Left lung (tissue), 10 donors: ENCODE measurements around the gene ROR2. TPM values are rescaled to one million over a fixed set of nuclear protein-coding genes. Genes with fewer than 3 reads are reported as not detected.
A peak's percentile ranks its signal among the peaks of the same experiment; 100 is the strongest.

Experiments used
- ATAC-seq: fragments of 200-7000 bp; cut with Tn5 transposase; one replicate; pipeline ENCODE4 v1.9.1; 2020; ENCODE audit warnings: moderate library complexity
- DNase-seq, 4 donors: peaks; one replicate each; pipeline ENCODE4 v3.0.0-alpha.2; 2013 to 2020
- H3K27ac ChIP-seq, 2 donors: fragments of 200-600 bp; sonication (generic) in 1 of 2; one replicate each; pipeline versions ENCODE4 v1.5.0 to v1.8.0; 2020 to 2021
- H3K27me3 ChIP-seq, 2 donors: fragments of 200-600 bp; sonication (generic) in 1 of 2; one replicate each; pipeline versions ENCODE4 v1.5.0 to v1.8.0; 2020 to 2021
- H3K36me3 ChIP-seq, 2 donors: fragments of 200-600 bp; sonication (generic) in 1 of 2; one replicate each; pipeline versions ENCODE4 v1.5.0 to v1.8.0; 2020 to 2021
- H3K4me1 ChIP-seq, 2 donors: fragments of 200-600 bp; one replicate each; pipeline ENCODE4 v1.8.0; 2021
- H3K4me3 ChIP-seq, 2 donors: fragments of 200-600 bp; sonication (generic) in 1 of 2; one replicate each; pipeline versions ENCODE4 v1.5.0 to v1.8.0; 2020 to 2021; ENCODE audit warnings: mild to moderate bottlenecking in 1 of 2
- H3K9me3 ChIP-seq, 2 donors: fragments of 200-600 bp; sonication (generic) in 1 of 2; one replicate each; pipeline versions ENCODE4 v1.5.0 to v1.8.0; 2020 to 2021
- intact Hi-C, 2 donors: fragments of 100-400 bp; cut with DNase I; formaldehyde crosslinking; loops; one replicate each; pipeline versions ENCODE4 v1.11.2 to v1.14.2; 2022
- polyA plus RNA-seq, 6 donors: library from polyadenylated mRNA; unstranded; fragments of 120-200 nt; gene quantifications; one replicate each; pipeline ENCODE4 v1.2.1, GENCODE V29; 2013; ENCODE audit not compliant: insufficient read length in 6 of 6
- total RNA-seq, 2 donors: library from RNA; stranded (reverse); fragmentation: NEBNext Ultra II Directional; extraction: Animal tissue kit (Norgen Biotek cat#: 25700); gene quantifications; one replicate each; pipeline ENCODE4 v1.2.1, GENCODE V29; 2021
- TF ChIP-seq, protein P1 (sequence below), 2 donors: fragments of 200-600 bp; sonication (generic) in 1 of 2; IDR thresholded peaks; one replicate each; pipeline versions ENCODE4 v1.5.0 to v1.8.0; 2021; ENCODE audit warnings: antibody characterized with exemption in 2 of 2
- donor health status: DM: no; HTN: yes; CAD: no.
- donor health status: DM: no; HTN: no; CAD: no.

The ROR2 gene
- total and polyA plus RNA-seq, 8 donors, result 11.5 to 36.5 (median 29.7) TPM

DNA sequence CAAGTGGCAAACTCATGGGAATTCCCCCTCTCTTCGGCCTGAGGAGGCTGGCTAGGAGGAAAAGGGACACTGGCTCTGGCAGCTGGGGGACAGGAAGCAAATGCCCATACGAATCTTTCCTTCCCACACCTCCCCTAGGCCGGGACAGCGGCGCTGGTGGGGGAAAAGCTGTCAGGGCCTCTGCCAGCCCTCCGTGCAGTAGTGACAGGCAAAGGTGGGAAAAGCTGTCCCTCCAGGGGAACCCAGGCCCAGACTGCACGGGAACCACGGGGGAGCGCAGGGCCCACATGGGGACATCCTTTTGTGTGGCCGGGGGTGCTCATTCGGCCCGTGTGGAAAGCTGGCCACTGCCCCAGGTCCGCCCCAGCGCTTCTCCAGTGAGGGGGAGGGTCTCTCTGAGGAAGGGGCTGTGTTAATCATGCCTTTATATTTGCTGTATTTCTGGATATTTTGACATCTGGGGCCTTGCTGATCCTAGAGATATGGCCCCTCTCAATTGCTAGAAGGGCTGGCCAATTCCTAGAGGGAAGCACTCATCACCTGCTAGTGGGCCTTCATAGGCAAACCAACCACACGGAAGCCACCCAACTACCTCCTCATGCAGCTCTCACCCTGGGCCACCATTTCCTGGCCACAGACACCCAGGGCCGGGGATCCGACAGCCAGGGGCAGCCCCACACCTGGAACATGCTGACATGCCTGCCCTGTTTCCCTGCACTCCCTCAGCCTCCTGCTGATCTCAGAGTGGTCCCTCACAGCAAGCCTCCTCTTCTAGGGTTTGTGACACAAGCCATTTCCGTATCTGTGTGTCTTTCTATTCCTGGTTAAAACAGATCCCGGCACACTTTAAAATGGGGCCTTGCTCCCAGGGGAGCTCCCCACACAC lies 138.8 kb downstream of the ROR2 start:
- no peaks in the 10 kb centered on the region for H3K36me3 ChIP-seq
- peak in 1 of 4 donors; percentile 36 for DNase-seq
- H3K4me3 ChIP-seq, result no peak overlapping the region
- ATAC-seq, result no peak
- H3K9me3 ChIP-seq, result no peaks in the 10 kb centered on the region
- intact Hi-C loops, result no loop called here
- H3K27ac ChIP-seq, result no peak overlapping the region
- TF ChIP-seq, protein P1, sequence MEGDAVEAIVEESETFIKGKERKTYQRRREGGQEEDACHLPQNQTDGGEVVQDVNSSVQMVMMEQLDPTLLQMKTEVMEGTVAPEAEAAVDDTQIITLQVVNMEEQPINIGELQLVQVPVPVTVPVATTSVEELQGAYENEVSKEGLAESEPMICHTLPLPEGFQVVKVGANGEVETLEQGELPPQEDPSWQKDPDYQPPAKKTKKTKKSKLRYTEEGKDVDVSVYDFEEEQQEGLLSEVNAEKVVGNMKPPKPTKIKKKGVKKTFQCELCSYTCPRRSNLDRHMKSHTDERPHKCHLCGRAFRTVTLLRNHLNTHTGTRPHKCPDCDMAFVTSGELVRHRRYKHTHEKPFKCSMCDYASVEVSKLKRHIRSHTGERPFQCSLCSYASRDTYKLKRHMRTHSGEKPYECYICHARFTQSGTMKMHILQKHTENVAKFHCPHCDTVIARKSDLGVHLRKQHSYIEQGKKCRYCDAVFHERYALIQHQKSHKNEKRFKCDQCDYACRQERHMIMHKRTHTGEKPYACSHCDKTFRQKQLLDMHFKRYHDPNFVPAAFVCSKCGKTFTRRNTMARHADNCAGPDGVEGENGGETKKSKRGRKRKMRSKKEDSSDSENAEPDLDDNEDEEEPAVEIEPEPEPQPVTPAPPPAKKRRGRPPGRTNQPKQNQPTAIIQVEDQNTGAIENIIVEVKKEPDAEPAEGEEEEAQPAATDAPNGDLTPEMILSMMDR (IDR thresholded peaks at IDR 0.05), result no peak
- no peaks in the 10 kb centered on the region for H3K27me3 ChIP-seq
- no peaks in the 10 kb centered on the region for H3K4me1 ChIP-seq

DNA sequence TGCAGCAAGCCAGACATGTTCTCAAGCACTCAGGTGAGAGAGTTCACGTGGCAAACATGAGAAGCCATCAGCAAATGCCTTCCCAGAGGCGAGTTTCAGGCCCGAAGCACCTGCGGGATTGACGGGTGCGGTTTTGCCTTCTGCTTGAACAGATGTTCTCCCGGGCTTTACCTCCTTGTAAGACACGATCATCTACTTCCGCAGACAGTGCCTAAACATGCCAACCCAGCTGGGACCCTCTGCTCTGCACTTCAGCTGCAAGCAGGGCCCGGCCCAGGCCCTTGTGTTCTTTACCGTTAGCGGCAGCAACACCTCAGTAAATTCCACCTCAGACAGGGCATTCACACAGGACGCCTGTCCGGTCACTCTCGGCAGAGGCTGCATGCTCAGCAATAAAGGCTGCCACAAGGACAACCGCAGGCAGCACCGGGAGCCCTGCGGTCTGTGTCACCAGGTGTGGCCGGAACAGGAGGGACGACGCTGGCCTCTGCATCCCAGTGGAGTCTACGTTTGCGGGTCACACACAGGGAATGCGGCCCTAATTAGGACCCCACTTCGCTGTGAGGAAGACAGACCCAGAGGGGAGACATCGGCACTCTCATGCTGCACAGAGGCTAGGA lies 139.6 kb downstream of the ROR2 start:
- no peak for DNase-seq

DNA sequence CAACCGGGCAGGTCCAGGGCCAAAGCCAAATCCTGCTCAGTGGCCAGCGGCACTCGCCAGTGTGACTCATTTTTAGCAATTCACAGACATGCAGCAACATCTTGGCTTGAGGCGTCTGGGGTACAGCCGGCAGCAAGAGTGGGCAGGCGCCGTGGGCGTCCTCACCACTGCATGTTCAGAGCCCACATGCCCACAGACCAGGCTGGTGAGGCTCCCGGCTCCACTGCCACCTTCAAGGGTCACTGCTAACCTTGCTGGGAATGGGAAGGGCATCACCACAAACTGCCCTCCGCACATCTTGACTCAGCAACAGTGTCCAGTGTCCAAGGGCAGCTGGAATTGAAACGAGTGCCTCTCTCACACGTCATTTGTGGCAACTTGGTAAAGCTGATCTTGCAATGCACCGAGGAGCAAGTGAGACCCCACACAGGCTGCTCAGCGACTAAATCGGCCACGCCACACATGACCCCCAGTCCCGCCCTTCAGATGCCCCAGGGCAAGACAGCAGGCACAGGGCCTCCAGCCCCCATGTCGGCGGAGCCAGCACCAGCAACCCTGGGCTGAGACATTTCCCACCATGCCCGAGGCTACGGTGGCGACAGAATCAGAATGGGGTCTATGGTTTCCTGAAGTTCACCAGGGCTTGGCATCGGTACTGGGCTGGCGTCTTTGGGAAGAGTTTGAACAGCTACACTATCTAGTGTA lies 140.3 kb downstream of the ROR2 start:
- TF ChIP-seq, protein P1 (IDR thresholded peaks at IDR 0.05), result no peak
- Histone ChIP-seq H3K9me3 (no peaks in the 10 kb centered on the region), H3K36me3 (no peaks in the 10 kb centered on the region), H3K27ac (no peak overlapping the region), H3K27me3 (no peaks in the 10 kb centered on the region), H3K4me1 (no peaks in the 10 kb centered on the region), H3K4me3 (no peak overlapping the region)
- intact Hi-C loops, result no loop called here
- ATAC-seq (no peak), DNase-seq (no peak)

More for the DNA sequence above, 139.6 kb downstream of the ROR2 start:
- H3K9me3 ChIP-seq, result no peaks in the 10 kb centered on the region
- no peak overlapping the region for H3K27ac ChIP-seq
- TF ChIP-seq, protein P1 (IDR thresholded peaks at IDR 0.05), result no peak
- H3K27me3 ChIP-seq, result no peaks in the 10 kb centered on the region
- no peak overlapping the region for H3K4me3 ChIP-seq
- ATAC-seq, result no peak
- intact Hi-C loops, result no loop called here
- H3K36me3 ChIP-seq, result no peaks in the 10 kb centered on the region
- no peaks in the 10 kb centered on the region for H3K4me1 ChIP-seq

DNA sequence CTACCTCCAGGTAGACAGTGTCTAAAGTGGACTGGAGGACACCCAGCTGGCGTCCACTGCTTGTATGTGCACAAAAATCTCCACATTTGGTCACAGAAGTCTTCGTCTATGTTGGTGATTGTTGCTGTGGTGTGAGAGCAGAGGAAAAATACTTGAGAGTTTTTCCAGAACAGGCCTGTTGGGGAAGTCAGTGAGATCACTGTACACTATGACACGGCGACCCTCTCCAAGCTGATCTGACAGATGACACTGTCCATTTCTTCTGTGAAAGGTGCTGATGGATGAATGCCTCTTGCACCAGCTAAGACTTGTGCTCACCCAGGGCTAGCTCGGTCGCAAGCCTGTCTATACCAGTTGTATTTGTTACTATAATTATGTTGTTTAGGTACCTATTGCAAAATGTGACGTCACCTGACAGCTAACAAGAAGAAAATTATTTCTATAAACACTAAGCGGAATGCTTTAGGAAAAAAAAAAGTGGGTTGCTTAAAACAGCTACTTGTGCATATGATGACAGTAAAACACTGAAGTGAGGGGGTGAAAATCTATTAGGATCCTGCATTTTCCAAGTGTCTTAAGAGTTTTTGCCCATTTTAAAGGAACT lies 142.3 kb downstream of the ROR2 start:
- no peaks in the 10 kb centered on the region for H3K4me1 ChIP-seq
- intact Hi-C loops, result no loop called here
- no peak for ATAC-seq
- no peaks in the 10 kb centered on the region for H3K9me3 ChIP-seq
- no peaks in the 10 kb centered on the region for H3K27me3 ChIP-seq
- TF ChIP-seq, protein P1 (IDR thresholded peaks at IDR 0.05), result no peak
- no peaks in the 10 kb centered on the region for H3K36me3 ChIP-seq
- no peak for DNase-seq
- no peak overlapping the region for H3K27ac ChIP-seq
- H3K4me3 ChIP-seq, result no peak overlapping the region
